Thyroid gland (tissue), 4 donors: ENCODE results near the gene MEMO1. TPM values are rescaled to one million over a fixed set of nuclear protein-coding genes. Genes with fewer than 3 reads are reported as not detected.

ENCODE experiments used
- DNase-seq, 2 donors: peaks; one replicate each; pipeline ENCODE4 v3.0.0-alpha.2; 2019
- H3K27ac ChIP-seq, 3 donors: fragments of 200-600 bp; sonication (generic); 1 replicate in 2 of 3; 2 replicates in 1 of 3; pipeline ENCODE4 v1.5.1; 2016 to 2019; ENCODE audit warnings: mild to moderate bottlenecking in 1 of 3, moderate library complexity in 1 of 3
- H3K27me3 ChIP-seq: fragments of 200-600 bp; sonication (generic); one replicate; pipeline ENCODE4 v1.5.1; 2019
- H3K36me3 ChIP-seq, 2 donors: fragments of 200-600 bp; sonication (generic); one replicate each; pipeline ENCODE4 v1.5.1; 2016 to 2019
- H3K4me1 ChIP-seq, 2 donors: fragments of 200-600 bp; sonication (generic); one replicate each; pipeline ENCODE4 v1.5.1; 2017 to 2019
- H3K4me3 ChIP-seq, 3 donors: fragments of 200-600 bp; sonication (generic); replicated peaks in 1 of 3; 1 replicate in 2 of 3; 2 replicates in 1 of 3; pipeline ENCODE4 v1.5.1; 2016; ENCODE audit warnings: mild to moderate bottlenecking in 1 of 3
- H3K9me3 ChIP-seq: fragments of 200-600 bp; sonication (generic); one replicate; pipeline ENCODE4 v1.5.1; 2017
- POLR2A ChIP-seq, 2 donors: fragments of 450-650 bp; IDR thresholded peaks; one replicate each; pipeline ENCODE4 v1.6.1; 2017; ENCODE audit warnings: antibody characterized with exemption in 2 of 2, mild to moderate bottlenecking in 2 of 2, moderate library complexity in 1 of 2
- WGBS, 2 donors: methylation state at CpG; one replicate each; pipeline ENCODE4 v1.1.5; 2017; 5-methylcytosine and 5-hydroxymethylcytosine counted together
- intact Hi-C: fragments of 100-400 bp; cut with DNase I; formaldehyde crosslinking; loops from one replicate; pipeline ENCODE4 v1.15.1; 2023
- total RNA-seq, 4 donors: library from RNA; depleted of rRNA; stranded (reverse); fragments of >200 nt; gene quantifications; one replicate each; pipeline ENCODE4 v1.2.3, GENCODE V29; 2016
- TF ChIP-seq, protein P1 (sequence below), 6 experiments: fragments of 200-600 bp in 3 of 6; fragments of 450-650 bp in 3 of 6; sonication (generic) in 3 of 6; IDR thresholded peaks; one replicate each; pipeline ENCODE4 v1.5.1; 2016 to 2019; ENCODE audit warnings: antibody characterized with exemption in 6 of 6, mild to moderate bottlenecking in 2 of 6, inconsistent platforms in 1 of 6, moderate library complexity in 1 of 6

The MEMO1 gene
- total RNA-seq, 4 donors from 2014 or later = 16.3 to 28.7 (median 27.4) TPM

DNA sequence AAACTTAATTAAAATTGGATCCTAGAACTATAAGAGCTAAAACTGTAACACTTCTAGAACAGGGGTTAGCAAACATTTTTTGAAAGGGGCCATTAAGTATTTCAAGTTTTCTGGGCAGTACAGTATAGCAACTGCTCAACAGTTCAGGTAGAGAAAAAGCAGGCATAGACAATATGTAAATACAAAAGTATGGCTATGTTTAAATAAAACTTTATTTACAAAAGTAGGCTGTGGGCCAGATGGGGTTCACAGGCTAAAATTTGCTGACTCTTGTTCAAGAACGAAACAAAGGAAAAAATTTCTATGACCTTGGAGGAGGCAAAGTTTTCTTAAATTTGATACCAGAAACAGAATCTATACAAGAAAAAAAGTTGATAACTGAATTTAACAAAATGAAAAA is 114.5 kb downstream of the MEMO1 start:
- Histone ChIP-seq H3K27ac (no peak overlapping the region), H3K4me1 (peaks cover 8 to 12% of the 10 kb centered on the region in 2 donors), H3K4me3 (no peak overlapping the region), H3K9me3 (no peaks in the 10 kb centered on the region), H3K36me3 (no peaks in the 10 kb centered on the region), H3K27me3 (no peaks in the 10 kb centered on the region)
- DNase-seq = no peak
- TF ChIP-seq, protein P1, sequence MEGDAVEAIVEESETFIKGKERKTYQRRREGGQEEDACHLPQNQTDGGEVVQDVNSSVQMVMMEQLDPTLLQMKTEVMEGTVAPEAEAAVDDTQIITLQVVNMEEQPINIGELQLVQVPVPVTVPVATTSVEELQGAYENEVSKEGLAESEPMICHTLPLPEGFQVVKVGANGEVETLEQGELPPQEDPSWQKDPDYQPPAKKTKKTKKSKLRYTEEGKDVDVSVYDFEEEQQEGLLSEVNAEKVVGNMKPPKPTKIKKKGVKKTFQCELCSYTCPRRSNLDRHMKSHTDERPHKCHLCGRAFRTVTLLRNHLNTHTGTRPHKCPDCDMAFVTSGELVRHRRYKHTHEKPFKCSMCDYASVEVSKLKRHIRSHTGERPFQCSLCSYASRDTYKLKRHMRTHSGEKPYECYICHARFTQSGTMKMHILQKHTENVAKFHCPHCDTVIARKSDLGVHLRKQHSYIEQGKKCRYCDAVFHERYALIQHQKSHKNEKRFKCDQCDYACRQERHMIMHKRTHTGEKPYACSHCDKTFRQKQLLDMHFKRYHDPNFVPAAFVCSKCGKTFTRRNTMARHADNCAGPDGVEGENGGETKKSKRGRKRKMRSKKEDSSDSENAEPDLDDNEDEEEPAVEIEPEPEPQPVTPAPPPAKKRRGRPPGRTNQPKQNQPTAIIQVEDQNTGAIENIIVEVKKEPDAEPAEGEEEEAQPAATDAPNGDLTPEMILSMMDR (IDR thresholded peaks at IDR 0.05) = no peak
- TF ChIP-seq POLR2A (IDR thresholded peaks at IDR 0.05) = no peak
- 96 to 98% methylated on average over 1 of the region's 1 CpG for WGBS, 2 donors
- intact Hi-C loops = no loop called here

- intact Hi-C loops = no loop called here
- Histone ChIP-seq H3K9me3 (no peaks in the 10 kb centered on the region), H3K4me1 (peaks cover 15 to 26% of the 10 kb centered on the region in 2 donors), H3K4me3 (no peak overlapping the region), H3K36me3 (no peaks in the 10 kb centered on the region), H3K27me3 (no peaks in the 10 kb centered on the region), H3K27ac (no peak overlapping the region)
- no peak for TF ChIP-seq POLR2A (IDR thresholded peaks at IDR 0.05)
- WGBS, 2 donors = 96 to 100% methylated on average over 2 of the region's 2 CpGs
- DNase-seq = no peak
These were observed 116.2 kb downstream of the MEMO1 start for GRCh38 chr2:31894656-31895055.

DNA sequence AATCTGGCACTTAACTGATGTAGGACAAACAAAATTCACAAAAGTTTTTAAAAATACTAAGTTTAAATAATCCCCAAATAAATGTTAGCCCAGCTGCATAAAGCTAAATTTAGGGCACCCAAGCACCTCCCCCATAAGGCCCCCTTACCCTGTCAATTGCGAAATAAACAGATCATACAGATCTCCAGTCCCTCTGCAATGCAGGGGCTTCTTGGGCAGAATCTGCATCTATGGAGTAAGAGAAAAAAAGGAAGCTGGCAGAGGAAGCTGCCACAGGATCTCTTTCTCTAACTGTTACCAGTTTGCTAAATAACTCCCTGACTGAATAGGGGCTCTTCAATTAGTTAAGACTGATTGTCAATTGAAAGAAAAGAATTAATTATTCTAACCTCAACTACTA is 117.7 kb downstream of the MEMO1 start:
- no peak for DNase-seq
- no peak for TF ChIP-seq POLR2A (IDR thresholded peaks at IDR 0.05)
- Histone ChIP-seq H3K9me3 (no peaks in the 10 kb centered on the region), H3K4me1 (peaks cover 26 to 40% of the 10 kb centered on the region in 2 donors), H3K27ac (no peak overlapping the region), H3K4me3 (no peak overlapping the region), H3K36me3 (no peaks in the 10 kb centered on the region), H3K27me3 (no peaks in the 10 kb centered on the region)
- WGBS, 2 donors = 88 to 96% methylated on average over 1 of the region's 1 CpG
- intact Hi-C loops = no loop called here

DNA sequence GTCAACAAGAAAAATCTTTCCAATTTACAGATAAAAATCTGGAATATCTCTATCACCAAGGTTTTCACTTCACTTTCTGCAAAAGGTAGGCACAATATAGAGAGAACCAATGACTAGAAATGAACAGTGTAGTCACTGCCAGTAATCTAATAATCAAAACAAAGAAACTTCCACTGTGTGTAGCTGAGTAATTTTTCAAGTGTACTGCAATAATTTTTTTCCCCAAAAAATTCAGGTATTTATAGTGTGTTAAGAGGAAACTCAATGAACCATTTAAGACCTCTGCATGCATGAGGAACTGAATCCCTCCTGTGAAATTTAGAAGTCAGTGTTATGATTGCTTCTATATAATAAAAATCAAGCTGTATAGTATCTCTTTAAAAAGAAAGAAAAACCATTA is 121.8 kb downstream of the MEMO1 start:
- no peaks in the 10 kb centered on the region for H3K9me3 ChIP-seq
- H3K4me1 ChIP-seq = peaks cover 28 to 47% of the 10 kb centered on the region in 2 donors
- H3K36me3 ChIP-seq = no peaks in the 10 kb centered on the region
- H3K27me3 ChIP-seq = no peaks in the 10 kb centered on the region
- no peak overlapping the region for H3K4me3 ChIP-seq
- DNase-seq = no peak
- TF ChIP-seq, protein P1 (IDR thresholded peaks at IDR 0.05) = no peak
- no peak for TF ChIP-seq POLR2A (IDR thresholded peaks at IDR 0.05)
- intact Hi-C loops = no loop called here
- H3K27ac ChIP-seq = peak overlapping the region in 2 of 3 donors; percentile 44 to 45

DNA sequence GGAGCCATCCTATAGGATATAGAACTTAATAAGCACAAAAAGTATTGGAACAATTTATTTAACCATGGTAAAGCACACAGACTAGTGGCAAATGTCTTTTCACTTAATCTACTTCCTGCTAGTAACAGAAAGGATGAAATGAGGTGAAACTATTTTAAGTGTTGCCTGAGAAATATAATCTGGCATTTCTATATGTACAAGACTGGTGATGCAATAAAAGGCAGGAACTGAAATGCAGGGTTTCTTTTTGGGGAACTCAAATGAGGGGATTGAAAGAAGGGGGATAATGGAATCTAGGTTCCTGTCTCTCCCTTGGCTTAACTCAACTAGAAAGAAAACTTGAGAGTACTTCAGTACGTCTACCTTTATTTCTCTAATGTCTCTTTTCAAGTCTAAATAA is 122.3 kb downstream of the MEMO1 start:
- H3K27me3 ChIP-seq = no peaks in the 10 kb centered on the region
- 45 to 47% methylated on average over 1 of the region's 1 CpG for WGBS, 2 donors
- peak overlapping the region in 2 of 3 donors; percentile 44 to 45 for H3K27ac ChIP-seq
- H3K9me3 ChIP-seq = no peaks in the 10 kb centered on the region
- no peak for TF ChIP-seq POLR2A (IDR thresholded peaks at IDR 0.05)
- TF ChIP-seq, protein P1 (IDR thresholded peaks at IDR 0.05) = no peak
- DNase-seq = no peak
- peaks cover 28 to 47% of the 10 kb centered on the region in 2 donors for H3K4me1 ChIP-seq
- H3K4me3 ChIP-seq = no peak overlapping the region
- intact Hi-C loops = no loop called here
- H3K36me3 ChIP-seq = no peaks in the 10 kb centered on the region

- Histone ChIP-seq H3K27me3 (no peaks in the 10 kb centered on the region), H3K36me3 (no peaks in the 10 kb centered on the region), H3K4me3 (no peak overlapping the region), H3K4me1 (peaks cover 23 to 39% of the 10 kb centered on the region in 2 donors), H3K9me3 (no peaks in the 10 kb centered on the region), H3K27ac (no peak overlapping the region)
- 96 to 97% methylated on average over 2 of the region's 2 CpGs for WGBS, 2 donors
- intact Hi-C loops = no loop called here
- TF ChIP-seq, protein P1 (IDR thresholded peaks at IDR 0.05) = peak in 3 of 6 experiments; percentile 20 to 56 (median 45)
- TF ChIP-seq POLR2A (IDR thresholded peaks at IDR 0.05) = no peak
- DNase-seq = peak; percentile 36 to 49
These were observed 124.1 kb downstream of the MEMO1 start for GRCh38 chr2:31886700-31887099.
